Stimulated activated CD8-positive, alpha-beta memory T cell treated with anti-CD3 and anti-CD28 coated beads, Interleukin-2, amount 100 ng/mL, for 1 hour (primary cell): Measurements from ENCODE around the gene OR2A14.
"Not testable (repeated sequence)": the region's sequence is repeated elsewhere in the genome, so short reads cannot be mapped to it uniquely, and the experiment has no call there.

ENCODE experiments used
- DNase-seq, 2 donors: peaks; one replicate each; pipeline ENCODE4 v3.0.0-alpha.2; 2020; ENCODE audit warnings: low read depth in 2 of 2

Gene OR2A14

DNA sequence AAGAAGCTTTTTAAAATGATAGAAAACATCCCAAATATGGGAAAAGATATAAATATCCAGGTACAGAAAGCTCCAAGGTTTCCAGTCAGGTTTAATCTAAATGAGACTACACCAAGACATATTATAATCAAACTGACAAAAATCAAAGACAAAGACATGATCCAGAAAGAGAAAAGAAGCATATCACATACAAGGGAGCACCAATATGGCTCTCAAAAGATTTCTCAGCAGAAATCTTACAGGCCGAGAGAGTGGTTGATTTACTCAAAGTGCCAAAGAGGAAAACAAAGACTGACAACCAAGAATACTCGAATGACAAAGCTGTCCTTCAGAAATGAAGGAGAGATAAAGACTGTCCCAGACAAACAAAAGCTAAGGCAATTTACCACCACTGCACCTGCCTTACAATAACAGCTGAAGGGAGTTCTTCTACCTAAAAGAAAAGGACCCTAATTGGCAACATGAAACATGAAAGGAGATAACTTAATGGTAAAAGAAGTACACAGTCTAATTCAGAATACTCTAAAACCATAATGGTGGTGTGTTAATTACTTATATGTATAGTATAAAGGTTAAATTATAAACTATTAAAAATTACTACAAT is 25.4 kb downstream of the OR2A14 start:
- DNase-seq = no peak

DNA sequence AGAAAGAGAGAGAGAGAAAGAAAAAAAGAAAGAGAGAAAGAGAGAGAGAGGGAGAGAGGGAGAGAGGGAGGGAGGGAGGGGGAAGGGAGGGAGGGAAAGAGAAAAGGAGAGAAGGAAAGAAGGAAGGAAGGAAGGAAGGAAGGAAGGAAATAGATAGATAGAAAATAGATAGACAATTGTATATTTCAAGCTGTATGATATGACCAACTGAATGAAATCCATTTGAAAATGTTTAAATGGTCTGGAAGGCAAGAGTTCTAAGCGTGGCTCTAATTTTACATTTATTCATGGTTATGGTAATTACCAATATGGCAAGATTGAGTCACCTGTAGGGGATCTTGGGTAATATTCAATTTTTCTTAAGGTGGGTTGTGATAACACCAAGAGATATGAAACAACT is 35.9 kb downstream of the OR2A14 start:
- DNase-seq = no peak

DNA sequence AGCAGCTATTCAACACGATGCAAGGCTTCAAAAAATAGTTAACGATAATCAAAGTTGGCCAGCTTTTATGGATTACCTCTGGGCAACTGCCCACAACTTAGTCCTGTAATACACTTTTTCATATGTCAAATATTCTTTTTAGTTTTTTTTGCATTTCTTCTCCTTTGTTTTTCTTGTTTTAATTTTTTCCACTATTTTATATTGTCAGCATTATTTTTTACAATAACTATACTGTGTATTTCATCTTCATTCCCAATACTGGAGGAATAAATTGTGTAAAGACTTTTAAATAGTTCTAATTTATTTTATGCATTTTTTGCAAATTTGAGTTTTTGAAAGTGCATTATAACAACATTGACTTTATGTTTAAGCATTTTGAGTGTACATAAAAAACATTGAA is 41.8 kb downstream of the OR2A14 start:
- DNase-seq = no peak

DNA sequence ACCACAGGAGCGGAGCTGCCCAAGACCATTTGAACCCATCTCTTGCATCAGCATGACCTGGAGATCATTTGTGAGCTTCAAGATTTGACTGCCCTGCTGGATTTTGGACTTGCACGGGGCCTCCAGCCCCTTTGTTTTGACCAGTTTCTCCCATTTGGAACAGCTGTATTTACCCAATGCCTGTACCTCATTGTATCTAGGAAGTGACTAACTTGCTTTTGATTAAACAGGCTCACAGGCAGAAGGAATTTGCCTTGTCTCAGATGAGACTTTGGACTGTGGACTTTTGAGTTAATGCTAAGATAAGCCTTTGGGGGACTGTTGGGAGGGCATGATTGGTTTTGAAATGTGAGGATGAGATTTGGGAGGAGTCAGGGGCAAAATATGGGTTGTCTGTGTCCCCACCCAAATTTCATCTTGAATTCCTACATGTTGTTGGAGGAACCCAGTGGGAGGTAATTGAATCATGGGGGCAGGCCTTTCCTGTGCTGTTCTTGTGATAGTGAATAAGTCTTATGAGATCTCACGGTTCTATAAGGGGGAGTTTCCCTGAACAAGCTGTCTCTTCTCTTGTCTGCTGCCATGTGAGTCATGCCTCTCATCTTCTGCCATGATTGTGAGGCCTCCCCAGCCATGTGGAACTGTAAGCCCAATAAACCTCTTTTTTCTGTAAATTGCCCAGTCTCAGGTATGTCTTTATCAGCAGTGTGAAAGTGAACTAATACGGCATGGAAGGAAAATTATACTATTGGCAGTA is 48.8 kb downstream of the OR2A14 start:
- DNase-seq = not testable (repeated sequence)

DNA sequence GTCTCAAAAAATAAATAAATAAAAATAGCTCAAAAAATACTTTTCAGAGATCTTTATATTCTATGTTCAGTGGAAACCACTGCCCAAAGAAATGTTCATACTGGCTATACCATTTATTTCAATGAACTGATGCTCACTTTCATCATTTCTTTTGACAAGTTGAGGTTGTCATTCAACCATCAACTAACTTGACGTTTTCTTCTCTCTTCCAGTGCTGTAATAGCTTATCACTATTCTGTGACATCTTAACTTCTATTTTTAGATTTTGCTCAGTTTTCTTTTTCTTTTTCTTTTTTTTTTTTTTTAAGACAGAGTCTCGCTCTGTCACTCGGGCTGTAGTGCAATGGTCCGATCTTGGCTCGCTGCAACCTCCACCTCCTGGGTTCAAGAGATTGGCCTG is 51.6 kb downstream of the OR2A14 start:
- DNase-seq = no peak

DNA sequence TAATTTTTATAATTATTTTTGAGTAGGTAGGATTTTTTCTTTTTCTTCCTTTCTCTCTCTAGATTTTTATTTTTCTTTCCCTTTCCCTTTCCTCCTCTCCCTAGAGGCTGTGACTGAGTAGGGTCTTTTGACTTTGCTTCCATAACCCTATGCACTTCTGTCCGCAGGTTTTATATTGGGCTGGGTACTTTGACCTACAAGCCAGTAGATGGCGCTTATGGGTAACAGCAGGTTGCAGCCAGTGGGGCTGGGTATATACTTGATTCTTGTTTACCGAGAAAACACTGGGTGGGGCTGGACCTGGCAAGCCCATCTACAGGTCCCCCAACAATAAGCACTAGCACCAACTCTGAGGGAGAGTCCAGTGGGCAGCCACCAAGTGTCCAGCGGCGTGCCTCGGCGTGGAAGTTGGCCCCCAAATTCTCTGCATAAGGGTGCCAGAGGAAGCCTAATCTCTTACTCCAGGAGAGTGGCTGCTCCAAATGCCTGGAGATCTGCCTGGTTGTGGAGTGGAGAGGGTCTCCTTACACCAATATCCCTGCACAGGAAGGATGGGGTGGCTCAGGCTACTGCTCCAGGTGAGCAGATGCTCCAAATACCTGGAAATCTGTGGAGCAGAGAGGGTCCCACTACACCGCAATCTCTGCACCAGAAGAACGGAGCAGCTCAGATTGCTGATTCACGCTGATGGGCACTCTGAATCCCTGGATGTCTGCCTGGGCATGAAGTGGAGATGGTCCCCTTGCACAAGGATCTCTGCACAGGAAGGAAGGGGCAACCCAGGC is 55.6 kb downstream of the OR2A14 start:
- not testable (repeated sequence) for DNase-seq

DNA sequence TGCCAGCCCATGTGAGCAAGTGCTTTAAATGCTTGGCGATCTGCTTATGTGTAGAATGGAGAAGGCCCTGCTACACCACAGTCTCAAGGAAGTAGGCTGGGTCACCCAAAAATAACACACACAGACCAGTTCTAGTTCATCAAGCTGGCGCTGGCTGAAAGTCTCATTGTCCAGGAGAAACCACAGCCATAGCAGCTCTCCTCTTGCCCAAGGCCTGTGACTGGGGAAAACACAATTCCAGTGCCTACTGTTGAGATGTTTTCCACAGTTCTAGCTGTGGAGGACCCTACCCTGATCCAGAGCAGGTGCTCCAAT is 56.1 kb downstream of the OR2A14 start:
- DNase-seq = not testable (repeated sequence)
